IMR-90 (cell line): ENCODE measurements around the gene L3MBTL3. TPM values are rescaled to one million over a fixed set of nuclear protein-coding genes. Genes with fewer than 3 reads are reported as not detected.

Source experiments
- ATAC-seq: fragments of 200-7000 bp; cut with Tn5 transposase; 2 replicates; pipeline ENCODE4 v1.9.1; 2020; ENCODE audit warnings: low read depth, mild to moderate bottlenecking, moderate library complexity
- BruUV-seq: library from RNA; stranded (reverse); fragments of 400-500 nt; replicated peaks from 2 replicates; lab custom pipeline; 2021; lab: Mats Ljungman, UMichigan
- CTCF ChIA-PET: fragments of 300-600 bp; formaldehyde crosslinking; extraction: SDS; loops from one replicate; lab custom pipeline; 2021; ENCODE audit warnings: antibody characterized with exemption; lab: Yijun Ruan, JAX
- POLR2A ChIA-PET: fragments of 300-600 bp; sonication (Branson Sonifier 250); formaldehyde crosslinking; loops from one replicate; lab custom pipeline; 2022; ENCODE audit warnings: antibody characterized with exemption; ENCODE audit not compliant: unreplicated experiment; lab: Charles Lee
- DNase-seq: peaks from one replicate; pipeline ENCODE4 v3.0.0; 2013
- H2AFZ ChIP-seq: replicated peaks from 2 replicates; pipeline ENCODE3; 2013; ENCODE audit warnings: low read length, mild to moderate bottlenecking; ENCODE audit not compliant: poor library complexity
- H2AK5ac ChIP-seq: 2 replicates; pipeline ENCODE4 v1.6.1; 2013; ENCODE audit warnings: low read depth, low read length, inconsistent platforms
- H2AK9ac ChIP-seq: replicated peaks from 2 replicates; pipeline ENCODE3; 2013; ENCODE audit warnings: mild to moderate bottlenecking, low read depth, low read length, moderate library complexity; ENCODE audit not compliant: poor library complexity
- H2BK120ac ChIP-seq: 2 replicates; pipeline ENCODE4 v1.6.1; 2013; ENCODE audit warnings: low read depth, low read length, inconsistent platforms
- H2BK15ac ChIP-seq: 3 replicates; pipeline ENCODE4 v1.6.1; 2013; ENCODE audit warnings: low read depth, low read length, inconsistent platforms
- H2BK20ac ChIP-seq: 2 replicates; pipeline ENCODE4 v1.6.1; 2013; ENCODE audit warnings: low read depth, mild to moderate bottlenecking, inconsistent platforms, low read length, moderate library complexity
- H2BK5ac ChIP-seq: 2 replicates; pipeline ENCODE4 v1.6.1; 2013; ENCODE audit warnings: mild to moderate bottlenecking, low read depth, low read length, inconsistent platforms; ENCODE audit not compliant: poor library complexity, severe bottlenecking
- H3K14ac ChIP-seq: replicated peaks from 2 replicates; pipeline ENCODE4 v1.6.1; 2013; ENCODE audit warnings: low read depth, low read length, inconsistent platforms
- H3K18ac ChIP-seq: 2 replicates; pipeline ENCODE4 v1.6.1; 2013; ENCODE audit warnings: low read depth, low read length, control low read depth
- H3K23ac ChIP-seq: 2 replicates; pipeline ENCODE4 v1.6.1; 2013; ENCODE audit warnings: low read depth, low read length, inconsistent platforms
- H3K27ac ChIP-seq: 2 replicates; pipeline ENCODE4 v1.5.1; 2013; ENCODE audit warnings: mild to moderate bottlenecking, control low read depth, low read length; ENCODE audit not compliant: insufficient read depth
- H3K27me3 ChIP-seq: 2 replicates; pipeline ENCODE4 v1.6.1; 2013; ENCODE audit warnings: low read length; ENCODE audit not compliant: control insufficient read depth, insufficient read depth
- H3K36me3 ChIP-seq: 2 replicates; pipeline ENCODE4 v1.6.1; 2013; ENCODE audit warnings: low read length, mixed read lengths; ENCODE audit not compliant: control insufficient read depth, insufficient read depth
- H3K4ac ChIP-seq: 2 replicates; pipeline ENCODE4 v1.6.1; 2013; ENCODE audit warnings: low read depth, low read length, inconsistent platforms
- H3K4me1 ChIP-seq: 2 replicates; pipeline ENCODE4 v1.6.1; 2013; ENCODE audit warnings: low read length, mixed read lengths; ENCODE audit not compliant: control insufficient read depth, insufficient read depth
- H3K4me2 ChIP-seq: 2 replicates; pipeline ENCODE4 v1.6.1; 2013; ENCODE audit warnings: low read depth, mild to moderate bottlenecking, control low read depth, low read length, moderate library complexity
- H3K4me3 ChIP-seq: 2 replicates; pipeline ENCODE4 v1.5.1; 2013; ENCODE audit warnings: low read depth, mild to moderate bottlenecking, control low read depth, low read length, moderate library complexity; ENCODE audit not compliant: insufficient read depth
- H3K56ac ChIP-seq: 2 replicates; pipeline ENCODE4 v1.6.1; 2013; ENCODE audit warnings: low read length, inconsistent platforms; ENCODE audit not compliant: insufficient read depth; ENCODE audit errors: extremely low read depth
- H3K79me1 ChIP-seq, 2 experiments: 2 replicates each; pipeline ENCODE4 v1.6.1; 2013; ENCODE audit warnings: low read length in 2 of 2, inconsistent platforms in 1 of 2, low read depth in 1 of 2
- H3K9ac ChIP-seq: 2 replicates; pipeline ENCODE4 v1.6.1; 2013; ENCODE audit warnings: low read depth, low read length, control low read depth
- H3K9me1 ChIP-seq: 2 replicates; pipeline ENCODE4 v1.6.1; 2013; ENCODE audit warnings: low read length, inconsistent platforms; ENCODE audit not compliant: insufficient read depth
- H3K9me3 ChIP-seq: 2 replicates; pipeline ENCODE4 v1.6.1; 2013; ENCODE audit warnings: low read length; ENCODE audit not compliant: control insufficient read depth, insufficient read depth
- H4K20me1 ChIP-seq: 2 replicates; pipeline ENCODE4 v1.6.1; 2013; ENCODE audit warnings: low read length, inconsistent platforms; ENCODE audit not compliant: insufficient read depth
- H4K5ac ChIP-seq: 2 replicates; pipeline ENCODE4 v1.6.1; 2013; ENCODE audit warnings: mild to moderate bottlenecking, low read depth, low read length, control low read depth
- H4K8ac ChIP-seq, 2 experiments: 2 replicates each; pipeline ENCODE4 v1.6.1; 2013; ENCODE audit warnings: low read depth in 2 of 2, low read length in 2 of 2, control low read depth in 1 of 2, inconsistent platforms in 1 of 2
- H4K91ac ChIP-seq: 2 replicates; pipeline ENCODE4 v1.6.1; 2013; ENCODE audit warnings: low read depth, low read length, inconsistent platforms; ENCODE audit not compliant: insufficient read depth
- CEBPB ChIP-seq: IDR thresholded peaks from 2 replicates; pipeline ENCODE4 v1.6.1; 2012; ENCODE audit warnings: low read depth, low read length, improper control_type of control experiment
- CHD1 ChIP-seq: IDR thresholded peaks from 2 replicates; pipeline ENCODE4 v1.6.1; 2012; ENCODE audit warnings: low read depth, low read length, improper control_type of control experiment
- FOS ChIP-seq: fragments of 150-350 bp; IDR thresholded peaks from 2 replicates; pipeline ENCODE4 v1.6.1; 2016; ENCODE audit warnings: low read depth, low read length
- MAFK ChIP-seq: IDR thresholded peaks from 2 replicates; pipeline ENCODE4 v1.6.1; 2012; ENCODE audit warnings: low read depth, low read length, improper control_type of control experiment
- MAZ ChIP-seq: IDR thresholded peaks from 2 replicates; pipeline ENCODE4 v1.6.1; 2012; ENCODE audit warnings: low read depth, mild to moderate bottlenecking, low read length, improper control_type of control experiment, moderate library complexity, borderline replicate concordance
- NFE2L2 ChIP-seq: fragments of 150-350 bp; IDR thresholded peaks from 2 replicates; pipeline ENCODE4 v1.6.1; 2016; ENCODE audit warnings: low read depth, mild to moderate bottlenecking, low read length
- POLR2A ChIP-seq: IDR thresholded peaks from 2 replicates; pipeline ENCODE4 v1.6.1; 2012; ENCODE audit warnings: mild to moderate bottlenecking, low read depth, low read length
- WGBS, 2 experiments: methylation state at CpG; one replicate each; pipeline versions ENCODE4 v1.1.5 to v1.1.7; 2013; ENCODE audit warnings: missing lambda C conversion rate in 2 of 2; ENCODE audit not compliant: insufficient read length in 1 of 2; ENCODE audit errors: extremely low coverage in 2 of 2; 5-methylcytosine and 5-hydroxymethylcytosine counted together
- dilution Hi-C: fragments of 300-500 bp; cut with HindIII; formaldehyde crosslinking; loops from one replicate; pipeline ENCODE4 v1.14.3; 2018; ENCODE audit warnings: low sequenced_read_pairs; ENCODE audit not compliant: unreplicated experiment
- in situ Hi-C: fragments of 300-500 bp; cut with MboI; formaldehyde crosslinking; loops from 3 replicates; pipeline ENCODE4 v1.14.3; 2019; ENCODE audit warnings: low sequenced_read_pairs, inconsistent platforms, mixed read lengths
- intact Hi-C: fragments of 100-400 bp; cut with micrococcal nuclease; formaldehyde crosslinking; loops from 2 replicates; pipeline ENCODE4 v1.10.0; 2022
- polyA plus RNA-seq, 3 experiments: library from polyadenylated mRNA; depleted of rRNA; stranded (reverse); fragments of >200 nt; gene quantifications; 2 replicates each; pipeline ENCODE4 v1.2.3, GENCODE V29; 2012; ENCODE audit warnings: low replicate concordance in 1 of 3
- total RNA-seq: library from RNA; depleted of rRNA; stranded (reverse); fragments of >200 nt; gene quantifications from 2 replicates; pipeline ENCODE4 v1.2.3, GENCODE V29; 2012
- TF ChIP-seq, protein P1 (sequence below): fragments of 150-350 bp; IDR thresholded peaks from 2 replicates; pipeline ENCODE4 v1.6.1; 2017; ENCODE audit warnings: mild to moderate bottlenecking, antibody characterized with exemption, low read length, low read depth
- TF ChIP-seq, protein P2 (sequence below): conservative IDR thresholded peaks from 2 replicates; pipeline ENCODE4 v1.5.1; 2012; ENCODE audit warnings: mild to moderate bottlenecking, low read depth, low read length, improper control_type of control experiment

L3MBTL3 gene
- total and polyA plus RNA-seq, 2 of the 4 experiments (the other 2 are of a cell fraction), result 7.2 to 10.9 TPM

DNA sequence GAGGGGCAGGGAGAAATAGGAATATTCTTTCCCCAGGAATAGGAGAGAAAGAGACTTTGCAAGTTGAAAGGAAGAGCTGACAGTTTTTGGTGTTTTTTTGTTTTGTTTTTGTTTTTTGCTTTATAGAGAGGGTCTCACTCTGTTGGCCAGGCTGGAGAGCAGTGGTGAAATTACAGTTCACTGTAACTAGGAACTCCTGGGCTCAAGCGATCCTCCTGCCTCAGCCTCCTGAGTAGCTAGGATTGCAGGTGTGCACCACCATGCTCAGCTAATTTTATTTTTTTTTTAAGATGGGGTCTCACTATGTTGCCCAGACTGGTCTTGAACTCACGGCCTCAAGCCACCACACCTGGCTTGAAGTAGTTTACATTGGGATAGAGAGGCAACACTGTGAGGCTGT, 8.0 kb upstream of the L3MBTL3 start:
- Histone ChIP-seq H4K5ac (no peak overlapping the region), H3K4me2 (no peak overlapping the region), H2AFZ (no peak overlapping the region), H3K56ac (no peak overlapping the region), H2AK9ac (no peak overlapping the region), H3K9me3 (no peaks in the 10 kb centered on the region), H3K4me3 (no peak overlapping the region), H2BK120ac (no peak overlapping the region), H3K14ac (no peak overlapping the region), H4K91ac (no peak overlapping the region), H3K9ac (no peak overlapping the region), H4K8ac (no peak overlapping the region), H3K9me1 (no peaks in the 10 kb centered on the region), H3K4ac (no peak overlapping the region), H2AK5ac (no peak overlapping the region), H3K23ac (no peak overlapping the region), H2BK15ac (no peak overlapping the region), H3K79me1 (no peaks in the 10 kb centered on the region), H2BK5ac (no peak overlapping the region), H3K27me3 (no peaks in the 10 kb centered on the region), H3K36me3 (no peaks in the 10 kb centered on the region), H4K20me1 (no peaks in the 10 kb centered on the region), H3K4me1 (no peaks in the 10 kb centered on the region), H3K18ac (no peak overlapping the region), H3K27ac (no peak overlapping the region), H2BK20ac (no peak overlapping the region)
- in situ Hi-C loops (no loop called here), intact Hi-C loops (no loop called here), dilution Hi-C loops (no loop called here)
- TF ChIP-seq, protein P1, sequence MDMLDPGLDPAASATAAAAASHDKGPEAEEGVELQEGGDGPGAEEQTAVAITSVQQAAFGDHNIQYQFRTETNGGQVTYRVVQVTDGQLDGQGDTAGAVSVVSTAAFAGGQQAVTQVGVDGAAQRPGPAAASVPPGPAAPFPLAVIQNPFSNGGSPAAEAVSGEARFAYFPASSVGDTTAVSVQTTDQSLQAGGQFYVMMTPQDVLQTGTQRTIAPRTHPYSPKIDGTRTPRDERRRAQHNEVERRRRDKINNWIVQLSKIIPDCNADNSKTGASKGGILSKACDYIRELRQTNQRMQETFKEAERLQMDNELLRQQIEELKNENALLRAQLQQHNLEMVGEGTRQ, result no peak
- TF ChIP-seq CHD1 (no peak), MAFK (no peak), FOS (no peak), CEBPB (no peak), POLR2A (no peak), NFE2L2 (no peak), MAZ (no peak)
- TF ChIP-seq, protein P2, sequence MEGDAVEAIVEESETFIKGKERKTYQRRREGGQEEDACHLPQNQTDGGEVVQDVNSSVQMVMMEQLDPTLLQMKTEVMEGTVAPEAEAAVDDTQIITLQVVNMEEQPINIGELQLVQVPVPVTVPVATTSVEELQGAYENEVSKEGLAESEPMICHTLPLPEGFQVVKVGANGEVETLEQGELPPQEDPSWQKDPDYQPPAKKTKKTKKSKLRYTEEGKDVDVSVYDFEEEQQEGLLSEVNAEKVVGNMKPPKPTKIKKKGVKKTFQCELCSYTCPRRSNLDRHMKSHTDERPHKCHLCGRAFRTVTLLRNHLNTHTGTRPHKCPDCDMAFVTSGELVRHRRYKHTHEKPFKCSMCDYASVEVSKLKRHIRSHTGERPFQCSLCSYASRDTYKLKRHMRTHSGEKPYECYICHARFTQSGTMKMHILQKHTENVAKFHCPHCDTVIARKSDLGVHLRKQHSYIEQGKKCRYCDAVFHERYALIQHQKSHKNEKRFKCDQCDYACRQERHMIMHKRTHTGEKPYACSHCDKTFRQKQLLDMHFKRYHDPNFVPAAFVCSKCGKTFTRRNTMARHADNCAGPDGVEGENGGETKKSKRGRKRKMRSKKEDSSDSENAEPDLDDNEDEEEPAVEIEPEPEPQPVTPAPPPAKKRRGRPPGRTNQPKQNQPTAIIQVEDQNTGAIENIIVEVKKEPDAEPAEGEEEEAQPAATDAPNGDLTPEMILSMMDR, result no peak
- no TSS peak for BruUV-seq
- CTCF ChIA-PET, result interaction anchor here (0.6 to 1.0 kb wide), 2 partner anchors 9 to 954 kb away, joined by 3 to 7 read pairs; no protein-coding TSS in a partner anchor
- no CpG with 5 or more reads among the region's 2 CpGs for WGBS, 2 experiments
- DNase-seq (no peak), ATAC-seq (no peak)
- POLR2A ChIA-PET, result no interaction called here
